ENCODE data around the gene OPTN.
"Not testable (repeated sequence)": the region's sequence is repeated elsewhere in the genome, so short reads cannot be mapped to it uniquely, and the experiment has no call there.

Gene OPTN

DNA sequence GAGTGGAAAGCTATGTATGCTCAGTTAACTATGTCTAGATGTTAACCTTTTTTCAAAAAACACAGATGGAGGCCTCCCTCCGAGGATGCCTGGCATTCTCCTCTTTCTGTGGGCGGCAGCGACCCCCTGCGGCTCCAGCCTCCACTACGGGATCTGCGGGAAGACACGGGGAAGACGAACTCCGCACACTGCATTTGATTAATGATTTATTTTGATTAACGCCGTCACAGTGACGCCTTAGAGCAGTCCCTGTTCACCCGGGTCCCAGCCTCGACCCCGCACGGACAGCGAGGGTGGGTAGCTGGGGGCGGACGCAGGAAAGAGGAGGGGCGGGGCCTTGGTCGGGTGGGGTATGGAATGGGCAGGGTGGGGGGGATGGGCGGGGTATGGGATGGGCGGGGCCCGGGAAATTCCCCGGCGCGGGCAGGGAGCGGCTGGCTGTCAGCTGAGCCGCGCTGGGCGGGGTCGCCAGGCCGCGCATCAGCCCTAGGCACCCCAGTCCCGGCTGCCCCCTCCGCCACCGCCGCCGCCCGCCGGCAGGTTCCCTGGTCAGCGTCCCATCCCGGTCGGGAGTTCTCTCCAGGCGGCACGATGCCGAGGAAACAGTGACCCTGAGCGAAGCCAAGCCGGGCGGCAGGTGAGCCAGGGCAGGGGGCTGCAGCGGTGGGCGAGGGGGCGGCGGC is at the start of gene OPTN:
TSS of gene OPTN (plus strand) at position 498 of the 683 bp plus-strand sequence. CDS start 8,960 bp downstream, outside the sequence.
- DNase-seq = peak; percentile 11

DNA sequence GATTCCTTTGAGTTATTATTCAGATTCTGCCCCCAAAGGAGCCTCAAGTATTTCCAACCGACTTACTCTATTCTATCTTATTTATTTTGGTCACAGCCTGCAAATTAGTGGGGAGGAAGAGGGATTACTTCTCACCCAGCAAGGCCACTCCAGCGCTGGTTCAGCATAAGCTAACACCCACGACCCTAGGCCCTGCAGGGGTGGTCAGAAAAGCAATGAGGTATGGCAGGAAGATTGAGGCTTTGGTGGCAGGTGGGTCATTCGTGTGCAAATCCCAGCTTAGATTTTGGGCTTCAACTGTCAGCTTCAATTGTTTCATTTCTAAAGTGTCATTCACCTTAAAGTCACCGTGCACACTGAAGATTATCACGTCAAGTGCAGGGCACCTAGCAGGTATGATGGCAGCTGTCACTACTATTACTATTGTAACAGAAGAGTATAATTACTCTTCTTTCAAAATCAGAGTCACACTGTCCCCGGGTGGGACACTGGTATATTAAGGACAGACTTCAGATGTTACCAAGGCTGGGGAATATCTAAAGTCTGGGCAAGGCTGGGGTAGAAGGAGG is 48.8 kb upstream of the OPTN start:
- no peak for DNase-seq

DNA sequence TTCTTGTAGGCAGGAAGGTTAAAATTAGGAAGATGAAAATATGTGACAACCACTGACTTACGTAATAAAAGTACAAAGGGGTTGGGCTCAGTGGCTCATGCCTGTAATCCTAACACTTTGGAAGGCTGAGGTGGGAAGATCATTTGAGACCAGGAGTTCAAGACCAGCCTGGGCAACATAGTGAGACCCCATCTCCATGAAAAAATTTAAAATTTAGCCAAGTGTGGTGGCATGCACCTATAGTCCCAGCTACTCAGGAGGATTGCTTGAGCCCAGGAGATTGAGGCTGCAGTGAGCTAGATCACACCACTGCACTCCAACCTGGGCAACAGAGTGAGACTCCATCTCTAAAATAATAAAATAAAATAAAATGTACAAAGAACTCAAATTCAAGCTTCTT is 46.8 kb upstream of the OPTN start:
- DNase-seq = not testable (repeated sequence)

GRCh38 chr10:13053794-13054462 is 46.0 kb upstream of the OPTN start:
- DNase-seq = no peak

- no peak for DNase-seq
Observed at GRCh38 chr10:13054844-13055243, 45.1 kb upstream of the OPTN start.

DNA sequence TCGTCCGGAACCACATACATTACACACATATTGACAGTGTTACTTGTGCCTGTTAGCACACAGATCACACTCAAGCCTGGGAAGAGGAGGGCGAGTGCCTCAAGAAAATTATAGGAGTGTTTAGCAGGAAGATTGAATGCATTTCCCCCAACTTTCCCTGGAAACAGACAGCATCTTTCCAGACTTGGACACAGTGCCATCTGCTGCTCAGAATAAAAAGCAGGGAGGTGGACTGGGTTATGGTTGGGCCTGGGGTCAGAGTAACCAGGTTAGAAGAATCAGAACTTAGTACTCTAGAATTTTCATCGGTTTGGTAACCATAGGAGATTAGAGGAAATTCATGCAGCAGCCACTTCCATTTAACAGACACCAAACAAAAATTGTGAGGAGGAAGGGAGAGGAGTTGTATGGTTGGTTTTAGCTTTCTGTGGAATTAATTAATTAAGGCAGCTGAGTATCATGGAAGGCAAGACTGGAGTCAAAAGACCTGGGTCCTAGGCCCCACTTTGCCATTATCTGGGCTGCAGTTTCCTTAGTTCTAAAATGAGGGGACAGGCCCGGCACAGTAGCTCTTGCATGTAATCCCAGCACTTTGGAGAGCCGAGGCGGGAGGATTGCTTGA is 43.4 kb upstream of the OPTN start:
- no peak for DNase-seq

DNA sequence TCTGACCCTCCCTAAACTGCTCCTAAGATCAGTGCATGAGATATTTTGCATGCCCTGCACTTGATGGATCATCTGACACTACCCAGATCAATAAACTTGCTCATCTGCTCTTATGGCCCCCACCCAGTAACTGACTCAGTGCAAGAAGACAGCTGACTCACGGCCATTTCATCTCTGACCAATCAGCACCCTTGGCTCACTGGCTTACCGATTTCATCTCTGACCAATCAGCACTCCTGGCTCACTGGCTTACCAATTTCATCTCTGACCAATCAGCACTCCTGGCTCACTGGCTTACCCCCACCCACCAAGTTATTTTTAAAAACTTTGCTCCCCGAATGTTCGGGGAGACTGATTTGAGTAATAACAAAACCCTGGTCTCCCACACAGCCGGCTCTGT is 37.2 kb upstream of the OPTN start:
- DNase-seq = no peak

DNA sequence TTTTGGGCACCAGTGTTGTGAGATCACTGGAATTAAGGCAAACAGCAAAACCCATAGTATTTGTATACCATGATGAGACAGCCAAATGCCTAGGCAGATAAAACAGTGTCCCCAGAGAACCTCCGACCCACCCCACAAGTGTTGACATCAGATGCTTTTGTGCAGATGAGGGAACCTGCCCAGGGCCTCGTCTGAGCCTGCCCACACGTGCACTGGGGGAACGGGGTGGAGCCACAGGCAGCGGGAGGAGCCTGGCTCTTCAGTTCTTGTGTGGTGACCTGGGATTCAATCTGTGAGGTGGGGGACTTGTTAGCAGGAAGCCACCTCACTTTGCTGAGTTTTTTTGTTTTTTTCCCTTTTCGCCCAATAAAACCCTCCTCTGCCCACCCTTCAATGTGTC is 33.4 kb upstream of the OPTN start:
- no peak for DNase-seq

DNA sequence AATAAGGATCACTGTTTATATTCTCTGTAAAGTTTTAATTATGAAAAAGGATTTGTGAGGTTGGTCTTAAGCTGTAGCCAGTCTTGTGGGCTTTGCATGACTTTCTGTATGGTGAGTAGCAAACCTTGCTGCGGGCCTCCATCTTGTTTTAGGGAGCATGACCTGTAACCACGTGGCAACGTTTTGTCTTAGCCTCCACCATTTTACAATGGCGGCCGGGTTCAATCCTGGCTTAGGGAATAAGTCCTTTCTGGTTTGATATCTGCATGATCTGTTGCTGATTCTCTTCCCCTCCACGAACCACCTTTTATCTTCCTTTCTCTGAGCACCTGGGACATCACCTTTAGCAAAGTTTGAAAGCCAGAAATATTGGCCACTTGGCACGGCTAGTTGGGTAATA is 32.5 kb upstream of the OPTN start:
- no peak for DNase-seq

DNA sequence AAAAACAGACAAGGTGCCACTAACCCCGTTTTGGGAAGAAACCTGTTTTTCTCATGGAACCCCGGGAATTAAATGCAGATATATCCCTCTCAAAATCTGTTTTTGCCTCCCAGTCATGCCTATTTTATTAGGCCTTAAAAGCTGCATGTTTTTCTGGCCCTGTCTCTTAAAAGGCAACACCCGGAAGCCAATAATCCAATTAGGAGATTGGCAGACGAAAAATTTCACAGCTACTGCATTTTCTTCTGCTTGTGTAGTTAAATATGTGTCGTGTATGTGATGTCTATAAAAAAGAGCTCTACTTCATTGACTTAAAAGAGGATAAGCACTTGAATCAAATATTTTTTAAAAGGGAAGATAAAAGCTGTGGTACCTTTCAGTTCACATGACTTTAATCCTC is 31.9 kb upstream of the OPTN start:
- no peak for DNase-seq

GRCh38 chr10:13068484-13068883 is 31.5 kb upstream of the OPTN start:
- no peak for DNase-seq

- no peak for DNase-seq
Observed at GRCh38 chr10:13072339-13072738, 27.6 kb upstream of the OPTN start.

DNA sequence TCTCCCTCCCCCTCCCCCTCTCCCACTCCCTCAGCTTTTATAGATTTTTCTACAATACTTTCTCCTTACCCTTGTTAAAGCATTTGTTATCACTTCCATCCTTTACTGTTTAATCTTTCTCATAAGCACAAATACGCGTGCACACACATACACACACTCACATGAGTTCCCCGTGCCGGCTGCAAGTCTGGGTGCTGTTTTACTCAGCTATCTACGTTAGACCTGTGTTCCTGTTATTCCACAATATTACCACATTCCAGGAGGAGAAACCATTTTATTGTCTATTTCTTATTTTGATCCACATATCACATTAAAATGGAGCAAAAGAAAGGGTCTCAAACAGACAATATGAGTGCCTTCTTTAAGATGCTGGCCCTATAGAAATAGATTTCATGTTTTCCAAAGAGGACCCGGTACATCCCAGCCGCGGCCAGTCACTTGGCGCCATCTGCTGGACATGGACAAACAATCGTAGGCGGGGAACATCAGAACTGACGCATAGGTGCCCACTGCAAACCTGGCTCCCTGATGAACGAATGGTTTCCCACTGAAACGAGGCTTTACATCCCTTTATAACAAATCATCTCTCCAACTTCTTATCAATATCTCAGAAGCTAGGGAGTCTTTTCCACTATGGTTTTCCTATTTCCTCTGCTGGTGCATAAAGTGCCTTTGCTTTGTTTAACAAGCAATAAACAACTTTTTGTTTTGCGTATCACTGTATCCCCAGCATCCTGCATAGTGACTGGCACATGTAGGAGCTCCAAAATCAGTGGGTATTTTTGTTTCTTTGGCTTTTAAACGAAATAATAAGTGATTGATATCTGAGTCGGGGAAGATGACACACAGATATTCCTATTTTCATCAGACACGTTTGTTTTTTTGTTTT is 25.2 kb upstream of the OPTN start:
- DNase-seq = no peak

DNA sequence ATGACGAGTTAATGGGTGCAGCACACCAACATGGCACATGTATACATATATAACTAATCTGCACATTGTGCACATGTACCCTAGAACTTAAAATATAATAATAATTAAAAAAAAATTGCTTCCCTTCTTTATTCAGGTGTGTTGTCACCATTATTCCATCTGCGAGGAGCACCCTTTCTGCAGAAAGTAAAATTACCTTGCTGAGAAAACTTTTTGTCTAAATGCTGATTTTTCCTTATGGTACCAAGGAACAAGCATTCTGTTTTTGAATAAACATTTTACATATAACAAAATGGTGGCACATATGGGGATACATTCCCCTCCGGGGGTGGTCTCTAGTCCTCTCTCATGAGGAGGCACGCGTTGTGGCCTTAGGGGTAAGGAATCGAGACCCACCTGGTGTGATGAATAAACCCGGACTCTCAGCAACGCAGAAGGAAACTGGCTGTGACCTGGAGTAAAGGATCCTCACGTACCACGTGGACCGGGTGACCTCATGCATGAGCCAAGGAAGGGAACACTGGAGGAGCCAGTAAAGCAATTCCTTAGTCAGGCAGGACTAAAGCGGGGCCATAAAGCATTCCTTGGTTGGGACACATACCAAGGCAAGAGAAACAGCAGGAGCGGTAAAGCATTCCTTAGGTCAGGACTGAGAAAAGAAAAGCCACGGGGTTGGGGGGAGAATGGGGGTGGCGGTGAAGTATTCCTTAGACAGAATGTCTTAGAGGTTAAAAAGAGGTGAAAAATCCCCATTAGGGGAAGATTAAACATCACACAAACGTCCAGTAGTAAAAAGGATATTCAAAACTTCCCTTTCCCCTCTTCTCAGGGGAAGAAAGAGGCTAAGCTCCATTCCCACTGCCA is 20.8 kb upstream of the OPTN start:
- no peak for DNase-seq

GRCh38 chr10:13079776-13080050 is 20.2 kb upstream of the OPTN start:
- DNase-seq = no peak

- no peak for DNase-seq
Observed at GRCh38 chr10:13080643-13081042, 19.3 kb upstream of the OPTN start.

GRCh38 chr10:13083700-13084099 is 16.3 kb upstream of the OPTN start:
- DNase-seq = not testable (repeated sequence)

GRCh38 chr10:13086056-13086455 is 13.9 kb upstream of the OPTN start:
- no peak for DNase-seq

DNA sequence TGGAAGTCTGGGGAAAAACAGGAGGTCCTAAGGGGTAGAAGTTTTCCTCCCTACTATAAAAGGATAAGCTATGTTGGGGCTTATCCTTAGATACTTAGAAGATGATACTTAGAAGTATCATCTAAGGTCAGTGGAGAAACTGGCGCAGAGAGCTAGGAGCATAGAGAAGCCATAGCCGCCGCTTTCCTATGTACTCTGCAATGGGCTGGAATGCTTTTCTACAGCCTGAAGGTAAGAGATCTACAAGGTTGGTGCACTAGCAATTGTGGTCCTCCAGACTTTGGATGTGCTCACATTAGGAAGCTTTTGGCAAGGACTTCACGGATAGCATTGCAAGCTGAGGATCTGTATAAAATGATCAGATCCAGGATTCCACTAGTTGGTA is 12.4 kb upstream of the OPTN start:
- DNase-seq = no peak

- DNase-seq = no peak
Observed at GRCh38 chr10:13087986-13088618, 11.9 kb upstream of the OPTN start.

GRCh38 chr10:13089345-13089744 is 10.6 kb upstream of the OPTN start:
- no peak for DNase-seq

DNA sequence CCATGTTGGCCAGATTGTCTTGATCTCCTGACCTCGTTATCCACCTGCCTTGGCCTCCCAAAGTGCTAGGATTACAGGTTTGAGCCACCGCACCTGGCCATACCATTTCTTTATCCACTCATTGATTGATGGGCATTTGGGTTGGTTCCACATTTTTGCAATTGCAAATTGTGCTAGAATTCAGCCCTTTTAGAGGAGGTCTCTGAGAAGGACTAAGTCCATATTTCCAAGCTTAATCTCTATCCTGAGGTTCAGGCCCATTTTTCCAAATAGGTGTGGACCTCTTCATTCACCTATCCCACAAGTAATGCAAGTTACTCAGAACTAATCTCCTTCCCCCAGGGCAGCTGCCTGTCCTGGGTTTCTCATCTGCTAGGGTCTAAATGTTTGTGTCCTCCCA is 9.7 kb upstream of the OPTN start:
- no peak for DNase-seq

Data from NCI-H1417 treated with DMSO at 0.1 percent for 48 hours (cell line).